ENCODE data around the gene ETF1. TPM values are rescaled to one million over a fixed set of nuclear protein-coding genes. Genes with fewer than 3 reads are reported as not detected.

The ETF1 gene
- total RNA-seq, 1 donor from 2014 or later: 107 TPM

DNA sequence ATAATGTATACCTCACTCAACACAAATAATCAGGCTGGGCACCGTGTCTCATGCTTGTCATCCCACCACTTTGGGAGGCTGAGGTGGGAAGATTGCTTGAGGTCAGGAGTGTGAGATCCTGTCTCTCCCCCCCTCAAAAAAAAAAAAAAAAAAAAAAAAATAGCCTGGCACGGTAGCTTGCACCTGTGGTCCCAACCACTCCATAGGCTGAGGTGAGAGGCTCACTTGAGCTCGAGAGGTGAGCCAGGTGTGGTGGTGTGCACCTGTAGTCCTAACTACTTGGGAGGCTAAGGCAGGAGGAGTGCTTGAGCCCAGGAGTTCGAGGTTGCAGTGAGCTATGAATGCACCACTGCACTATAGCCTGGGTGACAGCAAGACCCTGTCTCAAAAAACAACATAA, 9.6 kb upstream of the ETF1 start:
- DNase-seq (ENCODE audit: low read depth, low spot score): no peak
- H3K4me1 Mint-ChIP-seq: peaks cover 5% of the 10 kb centered on the region
- no peaks in the 10 kb centered on the region for H3K9me3 Mint-ChIP-seq
- TF ChIP-seq, protein P1, sequence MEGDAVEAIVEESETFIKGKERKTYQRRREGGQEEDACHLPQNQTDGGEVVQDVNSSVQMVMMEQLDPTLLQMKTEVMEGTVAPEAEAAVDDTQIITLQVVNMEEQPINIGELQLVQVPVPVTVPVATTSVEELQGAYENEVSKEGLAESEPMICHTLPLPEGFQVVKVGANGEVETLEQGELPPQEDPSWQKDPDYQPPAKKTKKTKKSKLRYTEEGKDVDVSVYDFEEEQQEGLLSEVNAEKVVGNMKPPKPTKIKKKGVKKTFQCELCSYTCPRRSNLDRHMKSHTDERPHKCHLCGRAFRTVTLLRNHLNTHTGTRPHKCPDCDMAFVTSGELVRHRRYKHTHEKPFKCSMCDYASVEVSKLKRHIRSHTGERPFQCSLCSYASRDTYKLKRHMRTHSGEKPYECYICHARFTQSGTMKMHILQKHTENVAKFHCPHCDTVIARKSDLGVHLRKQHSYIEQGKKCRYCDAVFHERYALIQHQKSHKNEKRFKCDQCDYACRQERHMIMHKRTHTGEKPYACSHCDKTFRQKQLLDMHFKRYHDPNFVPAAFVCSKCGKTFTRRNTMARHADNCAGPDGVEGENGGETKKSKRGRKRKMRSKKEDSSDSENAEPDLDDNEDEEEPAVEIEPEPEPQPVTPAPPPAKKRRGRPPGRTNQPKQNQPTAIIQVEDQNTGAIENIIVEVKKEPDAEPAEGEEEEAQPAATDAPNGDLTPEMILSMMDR (conservative IDR thresholded peaks at IDR 0.05): no peak
- no peak overlapping the region for H3K27ac Mint-ChIP-seq (ENCODE audit: unreplicated experiment)
- no peak overlapping the region for H3K4me3 Mint-ChIP-seq
- peaks cover 12% of the 10 kb centered on the region for H3K36me3 Mint-ChIP-seq (ENCODE audit: low read depth)
- H3K27me3 Mint-ChIP-seq (ENCODE audit: low read depth): no peaks in the 10 kb centered on the region

DNA sequence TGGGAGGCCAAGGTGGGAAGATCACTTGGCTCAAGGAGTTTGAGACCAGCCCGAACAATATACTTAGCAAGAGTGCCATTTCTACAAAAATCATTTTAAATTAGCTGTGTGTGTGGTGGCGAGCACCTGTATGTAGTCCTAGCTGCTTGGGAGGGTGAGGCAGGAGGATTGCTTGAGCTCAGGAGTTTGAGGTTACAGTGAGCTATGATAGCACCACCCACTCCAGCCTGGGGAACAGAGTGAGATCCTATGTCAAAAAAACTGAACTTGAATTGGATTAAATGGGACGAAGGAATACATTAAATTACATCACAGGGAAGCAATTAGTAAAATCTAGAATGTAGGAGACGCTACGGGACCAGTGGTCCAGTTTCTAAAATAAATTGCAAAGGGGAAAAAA, 6.4 kb upstream of the ETF1 start:
- no peaks in the 10 kb centered on the region for H3K9me3 Mint-ChIP-seq
- peaks cover 3% of the 10 kb centered on the region for H3K36me3 Mint-ChIP-seq (ENCODE audit: low read depth)
- no peak for DNase-seq (ENCODE audit: low read depth, low spot score)
- no peak overlapping the region for H3K27ac Mint-ChIP-seq (ENCODE audit: unreplicated experiment)
- peaks cover 21% of the 10 kb centered on the region for H3K4me1 Mint-ChIP-seq
- H3K27me3 Mint-ChIP-seq (ENCODE audit: low read depth): no peaks in the 10 kb centered on the region
- TF ChIP-seq, protein P1 (conservative IDR thresholded peaks at IDR 0.05): no peak
- H3K4me3 Mint-ChIP-seq: no peak overlapping the region

DNA sequence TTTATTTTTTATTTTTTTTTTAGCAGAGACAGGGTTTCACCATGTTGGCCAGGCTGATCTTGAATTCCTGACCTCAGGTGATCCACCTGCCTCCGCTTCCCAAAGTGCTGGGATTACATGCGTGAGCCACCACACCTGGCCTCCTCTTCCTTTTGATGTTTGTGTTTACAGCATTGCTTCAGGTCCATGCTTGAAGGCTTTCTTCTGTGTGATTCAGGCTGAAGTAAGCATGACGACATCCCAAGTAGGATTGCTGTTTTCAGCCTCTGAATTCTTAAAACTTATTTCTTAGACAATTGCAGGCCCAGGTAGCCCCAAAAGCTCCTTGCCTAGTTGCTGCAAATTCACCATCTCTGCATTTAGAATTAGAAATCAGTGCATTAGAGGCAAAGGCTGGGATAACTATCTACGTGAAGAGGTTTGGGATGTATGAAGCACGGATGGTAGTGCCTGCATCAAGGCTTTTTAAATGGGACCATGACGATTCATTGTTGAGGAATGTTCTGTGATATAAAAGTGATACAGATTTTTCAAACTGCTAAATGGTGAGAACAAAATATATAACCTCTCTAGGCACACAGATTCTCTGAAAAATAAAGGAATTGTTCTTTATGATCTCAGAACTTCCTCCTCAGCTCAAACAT, 3.0 kb upstream of the ETF1 start:
- Mint-ChIP-seq H3K4me3 (peak overlapping the region; percentile 74), H3K36me3 (ENCODE audit: low read depth) (peaks cover 5% of the 10 kb centered on the region), H3K27me3 (ENCODE audit: low read depth) (no peaks in the 10 kb centered on the region), H3K4me1 (peaks cover 45% of the 10 kb centered on the region), H3K27ac (ENCODE audit: unreplicated experiment) (no peak overlapping the region), H3K9me3 (no peaks in the 10 kb centered on the region)
- DNase-seq (ENCODE audit: low read depth, low spot score): no peak
- TF ChIP-seq, protein P1 (conservative IDR thresholded peaks at IDR 0.05): no peak

DNA sequence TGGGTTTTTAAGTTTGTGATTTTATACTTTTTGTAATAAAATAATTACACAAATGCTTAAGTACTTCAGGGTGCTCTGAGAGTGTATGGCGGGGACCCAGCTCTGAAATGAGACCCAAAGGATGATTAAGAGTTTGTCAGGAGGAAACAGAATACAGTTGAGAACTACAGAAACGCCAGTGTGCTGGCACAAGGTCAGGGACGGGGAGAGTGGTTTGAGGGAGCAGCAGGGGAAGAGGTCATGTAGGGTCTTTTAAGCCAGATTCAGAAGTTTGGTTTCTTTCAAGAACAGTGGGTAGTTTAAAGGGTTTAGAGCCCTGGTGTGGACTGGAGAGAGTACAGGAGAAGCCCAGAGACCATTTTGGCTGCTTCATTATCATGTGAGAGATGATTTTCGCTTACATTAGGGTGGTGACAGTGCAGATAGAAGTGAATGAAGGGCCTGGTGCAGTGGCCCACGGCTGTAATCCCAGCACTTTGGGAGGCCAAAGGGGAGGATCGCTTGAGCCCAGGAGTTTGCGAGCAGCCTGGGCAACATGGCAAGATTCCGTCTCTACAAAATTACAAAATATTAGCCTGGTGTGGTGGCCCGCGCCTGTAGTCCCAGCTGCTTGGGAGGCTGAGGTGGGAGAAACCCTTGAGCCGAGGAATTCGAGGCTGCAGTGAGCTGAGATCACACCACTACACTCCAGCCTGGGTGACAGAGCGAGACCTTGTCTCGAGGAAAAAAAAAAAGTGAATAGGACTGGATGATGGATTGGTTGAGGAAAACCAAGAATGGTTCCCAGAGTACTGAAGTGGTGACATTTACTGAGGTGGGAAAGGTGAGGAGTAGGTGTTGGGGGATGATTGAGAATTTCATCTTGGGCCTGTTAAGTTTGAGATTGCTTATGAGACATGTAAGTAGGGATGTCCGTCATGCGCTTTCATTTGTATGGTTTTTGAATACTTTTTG, 1.4 kb upstream of the ETF1 start:
- TF ChIP-seq, protein P1 (conservative IDR thresholded peaks at IDR 0.05): no peak
- Mint-ChIP-seq H3K4me3 (peak overlapping the region; percentile 100), H3K4me1 (peaks cover 57% of the 10 kb centered on the region), H3K36me3 (ENCODE audit: low read depth) (peaks cover 4% of the 10 kb centered on the region), H3K27ac (ENCODE audit: unreplicated experiment) (peak overlapping the region; percentile 100), H3K27me3 (ENCODE audit: low read depth) (no peaks in the 10 kb centered on the region), H3K9me3 (no peaks in the 10 kb centered on the region)
- no peak for DNase-seq (ENCODE audit: low read depth, low spot score)

DNA sequence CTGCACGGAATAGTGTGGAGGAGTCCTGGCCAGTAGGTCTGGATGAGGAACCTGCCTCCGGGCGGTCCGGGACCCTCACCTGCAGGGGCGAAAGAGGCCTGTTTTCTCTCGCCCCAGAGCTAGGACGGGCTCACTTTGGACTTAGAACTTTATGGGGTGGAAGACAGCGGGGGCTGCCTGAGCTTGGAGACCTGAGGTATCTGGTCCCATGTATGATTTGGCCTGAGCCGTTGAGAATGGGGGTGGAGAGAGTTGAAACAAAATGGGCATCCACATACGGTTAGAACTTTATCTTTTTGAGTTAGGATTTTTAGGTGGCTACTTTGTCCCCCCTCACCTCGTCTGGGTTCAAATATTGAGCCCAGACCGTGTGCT, 681 bp upstream of the ETF1 start:
- no peak for DNase-seq (ENCODE audit: low read depth, low spot score)
- peak overlapping the region; percentile 100 for H3K4me3 Mint-ChIP-seq

More for the DNA sequence above, 681 bp upstream of the ETF1 start:
- H3K27me3 Mint-ChIP-seq (ENCODE audit: low read depth): no peaks in the 10 kb centered on the region
- no peaks in the 10 kb centered on the region for H3K9me3 Mint-ChIP-seq
- H3K36me3 Mint-ChIP-seq (ENCODE audit: low read depth): peaks cover 7% of the 10 kb centered on the region
- H3K27ac Mint-ChIP-seq (ENCODE audit: unreplicated experiment): peak overlapping the region; percentile 100
- peaks cover 60% of the 10 kb centered on the region for H3K4me1 Mint-ChIP-seq
- TF ChIP-seq, protein P1 (conservative IDR thresholded peaks at IDR 0.05): no peak
